ENCODE data around the gene GMEB2. TPM values are rescaled to one million over a fixed set of nuclear protein-coding genes. Genes with fewer than 3 reads are reported as not detected.

Gene GMEB2
- total RNA-seq, 1 donor, result 7.4 TPM

DNA sequence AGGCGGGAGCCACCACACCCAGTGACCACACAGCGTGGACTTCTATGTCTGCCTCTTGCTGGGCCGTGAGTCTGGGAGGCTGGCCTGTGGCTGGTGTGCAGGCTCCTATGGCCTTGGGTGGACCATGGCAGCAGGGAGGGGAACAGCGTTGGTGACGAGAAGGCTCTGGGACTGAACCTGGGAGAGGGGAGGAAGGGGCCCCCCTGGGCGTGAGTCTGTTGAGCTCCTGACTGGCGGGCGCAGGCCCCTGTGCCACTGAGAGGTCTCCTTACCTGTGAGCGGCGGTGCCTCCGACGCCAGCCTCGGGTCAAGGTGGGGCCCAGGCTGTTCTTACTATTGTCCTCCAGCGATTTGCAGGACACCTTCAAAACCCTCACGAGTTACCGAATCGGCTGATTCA lies 40.1 kb downstream of the GMEB2 start:
- no peak for TF ChIP-seq CTCF (IDR thresholded peaks at IDR 0.05; ENCODE audit: insufficient read depth, low read length)
- no peak for DNase-seq (ENCODE audit: low read depth)
- H3K4me3 ChIP-seq (ENCODE audit: low read depth, low read length), result no peak overlapping the region

- no peak overlapping the region for H3K4me3 ChIP-seq (ENCODE audit: low read depth, low read length)
- no peak for DNase-seq (ENCODE audit: low read depth)
- TF ChIP-seq CTCF (IDR thresholded peaks at IDR 0.05; ENCODE audit: insufficient read depth, low read length), result no peak
Measured at GRCh38 chr20:63585616-63586565, 41.0 kb downstream of the GMEB2 start.

DNA sequence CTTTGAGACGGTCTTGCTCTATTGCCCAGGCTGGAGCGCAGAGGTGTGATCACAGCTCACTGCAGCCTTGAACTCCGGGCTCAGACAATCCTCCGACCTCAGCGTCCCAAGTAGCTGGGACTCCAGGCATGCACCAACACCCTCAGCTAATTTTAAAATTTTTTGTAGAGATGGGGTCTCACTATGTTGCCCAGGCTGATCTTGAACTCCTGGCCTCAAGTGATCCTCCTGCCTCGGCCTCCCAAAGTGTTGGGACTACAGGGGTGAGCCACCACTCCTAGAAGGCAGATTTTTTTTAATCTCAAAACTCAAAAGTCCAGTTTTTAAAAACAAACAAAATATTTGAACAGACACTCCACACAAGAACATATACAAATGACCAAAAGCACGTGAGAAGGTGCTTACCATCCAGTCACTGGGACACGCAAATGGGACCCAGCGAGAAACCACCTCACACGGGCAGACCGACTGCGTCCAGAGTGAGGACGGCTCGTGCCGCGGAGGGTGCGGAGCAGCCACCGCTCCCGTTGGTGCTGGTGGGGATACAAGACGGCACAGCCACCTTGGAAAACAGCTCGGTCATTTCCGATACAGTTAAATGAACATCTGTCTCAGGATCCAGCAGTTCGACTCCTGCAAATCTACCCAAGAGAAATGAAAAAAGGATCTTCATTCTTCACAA lies 44.4 kb downstream of the GMEB2 start:
- no peak for TF ChIP-seq CTCF (IDR thresholded peaks at IDR 0.05; ENCODE audit: insufficient read depth, low read length)
- no peak overlapping the region for H3K4me3 ChIP-seq (ENCODE audit: low read depth, low read length)
- DNase-seq (ENCODE audit: low read depth), result no peak

DNA sequence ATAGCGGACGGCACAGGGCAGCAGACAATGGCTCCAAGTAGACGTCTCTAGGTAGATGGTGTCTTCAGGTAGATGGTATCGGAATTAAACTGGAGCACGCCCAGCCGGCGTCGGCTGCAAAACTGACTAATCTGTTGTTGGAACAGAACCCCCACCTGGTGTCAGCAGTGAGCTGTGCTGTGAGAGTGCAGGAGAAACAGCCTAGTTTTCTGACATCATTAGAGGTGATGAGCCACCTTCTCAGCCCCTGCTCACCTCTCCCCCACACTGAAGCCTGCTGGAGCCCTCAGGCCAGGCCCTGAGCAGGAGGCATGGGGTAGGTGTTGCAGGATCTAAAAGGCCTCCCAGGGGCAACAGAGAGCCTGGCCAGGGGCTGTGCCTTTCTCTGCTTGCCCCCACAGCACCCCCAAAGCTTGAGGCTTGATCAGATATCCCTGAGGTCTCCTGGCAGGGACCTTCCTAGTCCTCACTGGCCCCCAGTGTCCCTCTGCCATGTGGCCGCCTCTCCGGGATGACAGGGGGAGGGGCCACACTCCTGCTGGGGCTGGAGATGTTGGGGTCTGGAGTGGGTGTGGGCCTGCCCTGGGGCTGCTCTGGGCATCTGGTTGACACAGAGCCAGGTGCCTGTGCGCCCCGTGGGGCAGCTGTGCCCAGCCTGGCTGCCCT lies 46.0 kb downstream of the GMEB2 start:
- no peak overlapping the region for H3K4me3 ChIP-seq (ENCODE audit: low read depth, low read length)
- peak; percentile 35 for DNase-seq (ENCODE audit: low read depth)
- peak; percentile 46 for TF ChIP-seq CTCF (IDR thresholded peaks at IDR 0.05; ENCODE audit: insufficient read depth, low read length)

DNA sequence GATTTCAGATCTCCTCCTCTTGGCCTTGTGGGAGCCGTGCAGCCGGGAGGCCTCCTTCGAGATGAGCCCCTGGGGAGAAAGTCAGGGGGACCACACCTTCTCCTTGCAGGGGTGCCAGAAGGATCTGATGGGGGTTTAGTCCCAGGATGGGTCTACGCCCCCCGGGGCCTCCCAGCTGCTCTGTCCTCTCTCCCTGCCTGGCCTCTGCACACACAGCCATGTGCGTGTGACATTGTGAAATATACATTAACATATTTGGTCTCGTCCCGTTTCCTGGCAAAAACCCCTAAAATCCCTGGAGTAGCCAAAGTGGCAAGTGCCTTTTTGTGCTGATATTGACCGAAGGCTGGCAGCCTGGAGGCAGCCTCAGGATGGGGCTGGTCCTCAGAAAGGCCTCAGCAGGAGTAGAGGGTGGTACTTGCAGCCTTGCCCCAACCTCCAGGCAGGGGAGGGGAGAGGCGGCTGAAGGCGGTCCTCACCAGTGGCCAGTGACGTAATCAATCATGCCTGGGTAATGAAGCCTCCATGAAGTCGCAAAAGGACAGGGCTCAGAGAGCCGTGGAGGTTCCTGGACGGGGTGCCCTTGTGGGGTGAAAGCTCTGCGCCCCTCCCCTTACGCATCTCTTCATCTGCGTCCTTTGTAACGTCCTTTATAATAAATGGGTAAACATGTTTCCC lies 47.7 kb downstream of the GMEB2 start:
- no peak overlapping the region for H3K4me3 ChIP-seq (ENCODE audit: low read depth, low read length)
- DNase-seq (ENCODE audit: low read depth), result no peak
- no peak for TF ChIP-seq CTCF (IDR thresholded peaks at IDR 0.05; ENCODE audit: insufficient read depth, low read length)

All from fibroblast of the aortic adventitia (primary cell).